Activated T-cell treated with anti-CD3 and anti-CD28 coated beads, Interleukin-2, amount 50 U/mL, for 72 hours (primary cell): ENCODE data around the gene MRPL38. TPM values are rescaled to one million over a fixed set of nuclear protein-coding genes. Genes with fewer than 3 reads are reported as not detected.
"Not testable (repeated sequence)": the region's sequence is repeated elsewhere in the genome, so short reads cannot be mapped to it uniquely, and the experiment has no call there.

Source experiments
- ATAC-seq, 2 donors: fragments of 150-1000 bp; cut with Tn5 transposase; replicated peaks in 1 of 2; 2 replicates each; pipeline ENCODE4 v1.10.0; 2021; ENCODE audit warnings: moderate library complexity in 2 of 2, mild to moderate bottlenecking in 1 of 2
- DNase-seq, 2 donors: peaks; one replicate each; pipeline ENCODE4 v3.0.0; 2021 to 2022; ENCODE audit warnings: mixed read lengths in 1 of 2
- H3K27ac Mint-ChIP-seq: one replicate; pipeline ENCODE4 v1.8.0; 2022; ENCODE audit warnings: mild to moderate bottlenecking, moderate library complexity, mixed read lengths
- H3K27me3 Mint-ChIP-seq: one replicate; pipeline ENCODE4 v1.8.0; 2022; ENCODE audit warnings: low read depth, mixed read lengths
- H3K36me3 Mint-ChIP-seq, 2 donors: one replicate each; pipeline ENCODE4 v1.8.0; 2022; ENCODE audit warnings: mixed read lengths in 2 of 2, mild to moderate bottlenecking in 1 of 2; ENCODE audit not compliant: insufficient read depth in 2 of 2
- H3K4me1 Mint-ChIP-seq: one replicate; pipeline ENCODE4 v1.8.0; 2022; ENCODE audit warnings: low read depth, mixed read lengths
- H3K4me3 Mint-ChIP-seq, 2 donors: one replicate each; pipeline ENCODE4 v1.8.0; 2022; ENCODE audit warnings: mild to moderate bottlenecking in 2 of 2, mixed read lengths in 2 of 2, moderate library complexity in 2 of 2
- H3K9me3 Mint-ChIP-seq, 2 donors: one replicate each; pipeline ENCODE4 v1.8.0; 2022; ENCODE audit warnings: mixed read lengths in 2 of 2
- total RNA-seq, 2 donors: library from RNA; stranded (reverse); gene quantifications; one replicate each; pipeline ENCODE4 v1.2.3, GENCODE V29; 2022

The MRPL38 gene
- total RNA-seq, 2 donors from 2014 or later, result 101 to 117 TPM

DNA sequence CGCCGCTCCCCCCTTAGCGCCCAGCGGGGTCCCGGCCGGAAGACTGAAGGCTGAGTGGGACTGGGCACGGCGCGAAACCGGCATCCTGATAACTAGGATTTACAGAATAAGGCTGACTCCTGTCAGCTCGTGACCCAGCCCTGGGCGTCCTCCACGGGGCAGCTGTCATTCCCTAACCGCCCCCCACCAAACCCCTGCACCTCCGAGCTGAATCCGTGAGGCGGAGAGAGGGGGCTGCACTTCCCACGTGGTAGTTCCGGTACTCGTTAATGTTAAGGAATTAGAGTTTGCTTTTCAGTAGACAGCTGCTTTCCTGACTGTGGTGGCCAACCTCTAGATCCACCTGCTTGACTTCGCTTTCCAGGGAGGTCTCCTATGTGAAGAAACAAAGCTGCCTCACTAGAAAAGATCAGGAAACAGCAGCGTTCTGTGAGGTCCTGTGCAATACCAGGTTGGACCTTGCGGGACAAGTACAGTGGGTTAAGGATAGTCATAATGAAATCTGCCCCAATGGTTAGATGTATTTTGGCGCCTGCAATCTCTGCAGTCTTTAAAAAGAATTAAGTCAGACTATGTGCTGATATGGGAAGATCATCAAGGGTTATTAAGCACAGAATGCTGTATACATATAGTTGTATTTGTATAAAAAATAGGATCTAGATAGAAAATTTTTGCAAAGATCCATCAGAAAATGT lies 48.5 kb downstream of the MRPL38 start:
- Mint-ChIP-seq H3K36me3 (no peaks in the 10 kb centered on the region), H3K27me3 (no peaks in the 10 kb centered on the region)

GRCh38 chr17:75855310-75856061 lies 49.2 kb downstream of the MRPL38 start, which contains the start of gene WBP2:
TSS of gene WBP2 (minus strand) at chr17:75855335. CDS start at chr17:75855297, 38 bp downstream.
- Mint-ChIP-seq H3K9me3 (no peaks in the 10 kb centered on the region), H3K4me3 (no peak within 1 kb of the TSS)

More for the DNA sequence above, 48.5 kb downstream of the MRPL38 start:
- peak in 1 of 2 donors; percentile 32 for ATAC-seq
- peaks cover 37% of the 10 kb centered on the region for H3K4me1 Mint-ChIP-seq
- no peak for DNase-seq
- H3K27ac Mint-ChIP-seq, result peak overlapping the region; percentile 71
- no peaks in the 10 kb centered on the region for H3K9me3 Mint-ChIP-seq
- no peak overlapping the region for H3K4me3 Mint-ChIP-seq

GRCh38 chr17:75854881-75855309 lies 49.8 kb downstream of the MRPL38 start:
- ATAC-seq, result peak; percentile 8 to 36
- no peak for DNase-seq
- Mint-ChIP-seq H3K27ac (no peak overlapping the region), H3K36me3 (peaks cover 0 to 5% of the 10 kb centered on the region in 2 donors), H3K4me1 (peaks cover 37% of the 10 kb centered on the region), H3K4me3 (no peak overlapping the region), H3K27me3 (no peaks in the 10 kb centered on the region), H3K9me3 (no peaks in the 10 kb centered on the region)

More at GRCh38 chr17:75855310-75856061, 49.2 kb downstream of the MRPL38 start, which contains the start of gene WBP2:
- Mint-ChIP-seq H3K4me1 (peaks cover 37% of the 10 kb centered on the region), H3K36me3 (peaks cover 0 to 5% of the 10 kb centered on the region in 2 donors), H3K27ac (peak within 1 kb of the TSS; percentile 71), H3K27me3 (no peaks in the 10 kb centered on the region)
- DNase-seq (peak; percentile 96 to 99), ATAC-seq (peak; percentile 90)

- peaks cover 33% of the 10 kb centered on the region for H3K4me1 Mint-ChIP-seq
- H3K27ac Mint-ChIP-seq, result no peak overlapping the region
- H3K27me3 Mint-ChIP-seq, result no peaks in the 10 kb centered on the region
- ATAC-seq (no peak), DNase-seq (no peak)
- H3K36me3 Mint-ChIP-seq, result peaks cover 2 to 5% of the 10 kb centered on the region in 2 donors
- no peak overlapping the region for H3K4me3 Mint-ChIP-seq
- H3K9me3 Mint-ChIP-seq, result no peaks in the 10 kb centered on the region
Measured at GRCh38 chr17:75854101-75854748, 50.5 kb downstream of the MRPL38 start.

DNA sequence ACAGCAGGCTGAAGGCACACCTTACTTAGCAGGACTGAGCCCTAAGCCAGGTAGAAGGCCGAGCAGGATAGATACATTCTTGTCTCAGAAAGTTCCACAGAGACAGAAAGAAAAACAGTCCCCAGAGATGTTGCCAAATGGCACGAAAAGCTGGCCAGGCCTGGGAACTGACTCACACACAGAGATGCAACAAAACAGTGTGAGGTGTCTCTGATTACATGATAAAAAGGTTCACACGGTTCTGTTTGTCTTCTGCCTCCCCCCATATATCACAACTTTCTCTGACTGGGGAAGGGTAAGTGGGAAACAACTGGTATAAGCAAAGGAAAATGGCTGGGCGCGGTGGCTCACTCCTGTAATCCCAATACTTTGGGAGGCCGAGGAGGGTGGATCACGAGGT lies 51.3 kb downstream of the MRPL38 start:
- Mint-ChIP-seq H3K9me3 (no peaks in the 10 kb centered on the region), H3K4me1 (peaks cover 25% of the 10 kb centered on the region), H3K4me3 (peak overlapping the region in 1 of 2 donors; percentile 69), H3K36me3 (peaks cover 2 to 5% of the 10 kb centered on the region in 2 donors), H3K27me3 (no peaks in the 10 kb centered on the region), H3K27ac (peak overlapping the region; percentile 73)
- no peak for ATAC-seq
- DNase-seq, result no peak

DNA sequence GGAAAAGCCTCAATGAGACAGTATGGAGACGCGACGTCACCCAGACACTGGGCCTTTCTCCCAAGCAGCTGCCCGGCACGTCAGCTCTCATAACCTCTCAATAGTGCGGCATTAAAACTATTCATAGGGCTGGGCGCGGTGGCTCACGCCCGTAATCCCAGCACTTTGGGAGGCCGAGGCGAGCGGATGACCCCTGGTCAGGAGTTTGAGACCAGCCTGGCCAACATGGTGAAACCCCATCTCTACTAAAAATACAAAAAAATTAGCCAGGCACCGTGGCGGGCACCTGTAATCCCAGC lies 53.0 kb downstream of the MRPL38 start:
- DNase-seq, ATAC-seq, H3K9me3 Mint-ChIP-seq, H3K36me3 Mint-ChIP-seq, H3K4me3 Mint-ChIP-seq, H3K27me3 Mint-ChIP-seq, H3K27ac Mint-ChIP-seq: not testable (repeated sequence)
- peaks cover 18% of the 10 kb centered on the region for H3K4me1 Mint-ChIP-seq

DNA sequence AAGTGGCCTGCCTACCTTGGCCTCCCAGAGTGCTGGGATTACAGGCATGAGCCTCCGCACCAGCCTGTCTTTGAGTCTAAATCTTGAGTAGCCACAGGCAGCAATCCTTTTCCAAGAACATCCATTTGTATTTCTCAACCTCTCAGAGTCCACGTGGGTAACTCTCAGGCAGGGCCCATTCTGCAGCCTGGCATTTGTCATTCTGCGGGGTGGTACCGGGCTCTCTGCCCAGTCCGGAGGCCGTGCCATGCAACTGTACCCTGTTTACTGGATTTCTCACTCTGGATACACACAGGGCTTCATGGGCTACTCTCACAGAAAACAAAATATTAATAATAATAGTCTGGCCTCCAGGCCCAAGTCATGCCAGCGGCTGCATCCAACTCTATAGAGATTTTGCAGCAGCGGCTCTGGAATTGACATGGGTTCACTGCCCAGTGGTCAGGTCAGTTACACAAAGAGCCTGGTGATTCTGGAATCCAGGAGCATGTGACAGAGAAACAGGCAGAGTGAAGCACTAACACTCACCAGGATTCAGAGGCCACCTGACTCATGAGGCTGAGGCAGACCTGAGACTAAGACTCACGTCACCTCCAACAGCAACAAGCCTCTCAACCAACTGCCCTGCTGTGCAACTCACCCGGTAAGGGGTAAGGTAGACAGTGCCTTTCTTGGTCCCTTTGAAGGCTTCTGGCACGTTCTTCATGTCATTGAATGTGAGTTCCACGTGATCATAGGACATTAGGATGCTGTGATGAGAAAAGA lies 53.6 kb downstream of the MRPL38 start:
- H3K9me3 Mint-ChIP-seq, result no peaks in the 10 kb centered on the region
- H3K27me3 Mint-ChIP-seq, result no peaks in the 10 kb centered on the region
- ATAC-seq (no peak), DNase-seq (no peak)
- no peak overlapping the region for H3K27ac Mint-ChIP-seq
- peaks cover 13% of the 10 kb centered on the region for H3K4me1 Mint-ChIP-seq
- H3K4me3 Mint-ChIP-seq, result no peak overlapping the region
- H3K36me3 Mint-ChIP-seq, result peaks cover 2 to 7% of the 10 kb centered on the region in 2 donors

GRCh38 chr17:75849724-75850123 lies 55.0 kb downstream of the MRPL38 start:
- Mint-ChIP-seq H3K36me3 (peaks cover 2 to 9% of the 10 kb centered on the region in 2 donors), H3K4me1 (peaks cover 22% of the 10 kb centered on the region), H3K27me3 (no peaks in the 10 kb centered on the region), H3K9me3 (no peaks in the 10 kb centered on the region), H3K4me3 (no peak overlapping the region), H3K27ac (no peak overlapping the region)
- no peak for ATAC-seq
- DNase-seq, result no peak

DNA sequence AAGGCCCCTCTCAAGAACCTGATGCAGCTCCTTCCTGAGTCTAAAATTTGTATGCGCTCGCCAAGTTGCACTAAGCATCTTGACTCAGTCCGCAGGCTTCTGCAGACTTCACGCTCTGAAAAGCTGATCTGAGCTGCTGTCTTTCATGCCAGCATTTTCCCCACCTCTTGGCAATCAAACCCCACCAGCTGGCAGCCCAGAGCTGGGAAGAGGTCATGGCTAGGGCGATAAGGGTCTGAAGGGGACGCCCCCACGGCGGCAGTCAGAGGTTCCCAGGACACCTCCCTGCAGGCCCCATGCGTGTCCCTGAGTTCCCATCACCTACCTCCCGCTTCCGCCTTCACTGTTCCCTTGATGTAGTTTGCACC lies 55.4 kb downstream of the MRPL38 start:
- H3K36me3 Mint-ChIP-seq, result peaks cover 2 to 9% of the 10 kb centered on the region in 2 donors
- no peak for ATAC-seq
- H3K27ac Mint-ChIP-seq, result no peak overlapping the region
- H3K4me3 Mint-ChIP-seq, result no peak overlapping the region
- H3K9me3 Mint-ChIP-seq, result no peaks in the 10 kb centered on the region
- H3K27me3 Mint-ChIP-seq, result no peaks in the 10 kb centered on the region
- no peak for DNase-seq
- H3K4me1 Mint-ChIP-seq, result peaks cover 21% of the 10 kb centered on the region

Other genes with a start within 250 kb of the MRPL38 start
- gene RECQL5, start 237.7 kb downstream of the MRPL38 start, total RNA-seq, result 10 to 100 TPM; 50.7 to 58.5 TPM
- gene SAP30BP, start 237.5 kb downstream of the MRPL38 start, total RNA-seq, result 100 to 1,000 TPM in 1 of 2 donors, 10 to 100 TPM in 1; 97.0 to 112 TPM
- gene ITGB4, start 183.4 kb downstream of the MRPL38 start, total RNA-seq, result 1 to 10 TPM; 2.7 to 3.5 TPM
- 10 to 100 TPM; 41.9 to 51.2 TPM for gene GALK1, start 139.7 kb downstream of the MRPL38 start, total RNA-seq
- 10 to 100 TPM; 20.7 to 22.6 TPM for gene UNK, start 120.1 kb downstream of the MRPL38 start, total RNA-seq
- 10 to 100 TPM; 89.0 to 97.6 TPM for gene UNC13D, start 60.5 kb downstream of the MRPL38 start, total RNA-seq
- 100 to 1,000 TPM in 1 of 2 donors, 10 to 100 TPM in 1; 90.2 to 109 TPM for gene WBP2, start 49.5 kb downstream of the MRPL38 start, total RNA-seq
- gene TRIM47, start 26.3 kb downstream of the MRPL38 start, total RNA-seq, result 10 to 100 TPM; 16.5 to 24.1 TPM
- gene TRIM65, start 7.9 kb downstream of the MRPL38 start, total RNA-seq, result 10 to 100 TPM; 24.0 to 30.7 TPM
- gene FBF1, start 36.2 kb upstream of the MRPL38 start, total RNA-seq, result 10 to 100 TPM; 19.9 to 26.7 TPM
- 10 to 100 TPM; 28.2 to 28.6 TPM for gene ACOX1, start 74.3 kb upstream of the MRPL38 start, total RNA-seq
- 10 to 100 TPM; 18.2 to 21.8 TPM for gene TEN1, start 74.4 kb upstream of the MRPL38 start, total RNA-seq
- gene CDK3, start 96.0 kb upstream of the MRPL38 start, total RNA-seq, result 1 to 10 TPM; 8.7 to 9.1 TPM
- gene EVPL, start 122.4 kb upstream of the MRPL38 start, total RNA-seq, result under 1 TPM; 0.09 to 0.19 TPM
- 100 to 1,000 TPM; 138 to 144 TPM for gene SRP68, start 167.6 kb upstream of the MRPL38 start, total RNA-seq
- 10 to 100 TPM in 1 of 2 donors, 1 to 10 TPM in 1; 9.5 to 10.6 TPM for gene GALR2, start 169.9 kb upstream of the MRPL38 start, total RNA-seq
- gene ZACN, start 174.3 kb upstream of the MRPL38 start, total RNA-seq, result 10 to 100 TPM in 1 of 2 donors, 1 to 10 TPM in 1; 9.1 to 10.3 TPM
- gene EXOC7, start 198.9 kb upstream of the MRPL38 start, total RNA-seq, result 10 to 100 TPM; 66.7 to 77.8 TPM
- 1 to 10 TPM; 1.4 to 1.5 TPM for gene FOXJ1, start 236.4 kb upstream of the MRPL38 start, total RNA-seq